Glomerular visceral epithelial cell (primary cell): ENCODE data around the gene INPP5A.

ENCODE experiments used
- DNase-seq: peaks from one replicate; pipeline ENCODE4 v3.0.0-alpha.2; 2016; ENCODE audit errors: extremely low spot score

INPP5A gene

DNA sequence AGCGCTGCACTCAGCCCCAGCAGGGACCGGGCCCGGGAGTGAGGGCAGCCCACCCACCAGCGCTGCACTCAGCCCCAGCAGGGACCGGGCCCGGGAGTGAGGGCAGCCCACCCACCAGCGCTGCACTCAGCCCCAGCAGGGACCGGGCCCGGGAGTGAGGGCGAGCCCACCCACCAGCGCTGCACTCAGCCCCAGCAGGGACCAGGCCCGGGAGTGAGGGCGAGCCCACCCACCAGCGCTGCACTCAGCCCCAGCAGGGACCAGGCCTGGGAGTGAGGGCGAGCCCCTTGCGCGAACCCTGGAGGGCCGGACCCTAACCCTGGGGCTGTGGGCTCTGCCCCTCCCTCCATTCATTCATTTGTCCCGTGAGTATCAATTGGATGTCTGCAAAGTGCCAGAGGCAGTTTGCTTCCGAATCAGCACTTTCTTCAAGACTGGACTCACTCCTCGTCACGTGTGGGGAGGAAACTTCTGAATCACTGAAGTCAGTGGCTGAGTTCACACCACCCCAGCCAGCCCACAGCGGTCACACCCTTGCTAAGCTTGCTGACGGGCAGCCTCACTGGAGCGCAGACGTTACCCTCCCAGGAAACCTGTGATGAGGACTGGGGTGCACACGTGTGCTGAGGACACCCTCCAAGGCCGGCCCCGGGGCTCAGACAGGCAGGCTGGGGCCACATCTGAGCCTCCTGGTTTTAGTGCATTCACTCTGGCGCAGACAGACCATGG is 205.8 kb downstream of the INPP5A start:
- DNase-seq = peak; percentile 49

DNA sequence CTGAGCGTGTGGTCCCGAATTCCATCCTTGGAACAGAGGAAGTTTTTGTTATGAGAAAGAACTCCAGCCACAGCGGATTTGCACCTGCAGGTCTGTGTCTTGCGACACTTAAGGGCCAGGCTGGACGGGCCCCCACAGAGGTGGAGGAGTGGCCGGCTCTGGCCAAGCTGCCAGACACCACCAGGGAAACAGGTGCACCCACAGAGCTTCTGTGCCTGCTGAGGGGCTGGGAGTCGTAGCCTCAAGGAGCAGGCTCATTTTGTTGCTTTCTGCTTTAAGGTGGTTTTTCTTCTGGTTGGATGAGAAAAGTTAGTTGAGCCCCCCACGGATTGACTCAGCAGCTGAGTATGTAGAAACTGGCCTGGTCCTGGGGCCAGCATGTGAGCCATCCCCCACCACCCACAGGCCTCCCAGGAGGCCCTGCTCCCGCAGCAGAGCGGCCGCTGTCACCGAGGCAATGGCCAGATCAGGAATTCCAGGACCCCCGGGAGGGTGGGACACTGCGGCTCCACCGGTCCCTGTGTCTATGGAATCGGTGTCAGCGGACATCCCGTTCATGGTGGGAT is 206.4 kb downstream of the INPP5A start:
- peak; percentile 40 for DNase-seq

DNA sequence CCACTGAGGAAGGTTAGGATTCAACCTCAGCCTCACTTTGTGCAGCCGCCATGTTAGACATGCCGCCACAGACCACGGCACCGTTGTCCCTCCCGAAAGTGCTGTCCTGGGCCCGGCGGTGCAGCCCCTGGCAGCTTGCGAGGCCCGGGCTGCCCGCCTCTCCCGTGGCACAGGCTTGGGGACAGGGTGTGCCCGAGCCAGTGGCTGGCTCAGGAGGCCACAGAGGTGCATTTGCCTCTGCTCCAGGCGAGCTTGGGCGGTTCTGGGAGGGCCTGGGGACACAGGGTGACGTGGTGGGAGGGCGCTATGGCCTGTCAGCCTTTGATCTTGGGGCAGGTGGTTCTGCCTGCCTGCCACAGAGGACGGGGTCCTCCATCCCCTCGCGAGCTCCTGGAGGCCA is 207.3 kb downstream of the INPP5A start:
- DNase-seq = no peak

DNA sequence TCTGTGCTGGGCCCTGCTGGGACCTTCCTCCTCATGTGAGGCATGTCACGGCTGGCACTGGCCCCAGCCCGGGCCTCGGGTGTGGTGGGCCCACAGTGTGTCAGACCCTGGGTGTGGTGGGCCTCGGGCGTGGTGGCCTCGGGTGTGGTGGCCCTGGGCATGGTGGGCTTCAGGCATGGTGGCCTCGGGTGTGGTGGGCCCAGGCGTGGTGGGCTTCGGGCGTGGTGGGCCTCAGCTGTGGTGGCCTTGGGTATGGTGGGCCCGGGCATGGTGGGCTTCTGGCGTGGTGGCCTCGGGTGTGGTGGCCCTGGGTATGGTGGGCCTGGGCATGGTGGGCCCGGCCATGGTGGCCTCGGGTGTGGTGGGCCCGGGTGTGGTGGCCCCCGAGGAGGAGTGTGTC is 207.9 kb downstream of the INPP5A start:
- DNase-seq = no peak

DNA sequence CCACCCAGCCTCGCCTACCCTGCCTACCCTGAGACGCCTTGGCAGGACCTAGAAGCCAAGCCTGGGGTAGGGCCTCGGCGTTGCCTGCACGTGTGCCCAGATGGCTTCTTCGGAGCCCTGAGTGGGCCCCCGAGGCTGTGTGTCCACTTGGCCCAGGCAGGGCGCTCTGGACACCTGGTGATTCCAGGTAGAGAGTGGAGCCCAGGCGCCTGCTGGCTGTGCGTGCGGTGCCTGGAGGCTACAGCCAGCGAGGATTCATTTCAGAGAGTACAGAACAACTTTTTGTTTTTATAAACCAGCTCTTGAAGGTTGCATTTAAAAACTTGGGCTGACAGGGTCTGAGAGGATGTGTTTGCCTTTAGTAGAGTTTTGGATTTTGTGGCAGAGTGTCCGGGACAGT is 208.4 kb downstream of the INPP5A start:
- no peak for DNase-seq

DNA sequence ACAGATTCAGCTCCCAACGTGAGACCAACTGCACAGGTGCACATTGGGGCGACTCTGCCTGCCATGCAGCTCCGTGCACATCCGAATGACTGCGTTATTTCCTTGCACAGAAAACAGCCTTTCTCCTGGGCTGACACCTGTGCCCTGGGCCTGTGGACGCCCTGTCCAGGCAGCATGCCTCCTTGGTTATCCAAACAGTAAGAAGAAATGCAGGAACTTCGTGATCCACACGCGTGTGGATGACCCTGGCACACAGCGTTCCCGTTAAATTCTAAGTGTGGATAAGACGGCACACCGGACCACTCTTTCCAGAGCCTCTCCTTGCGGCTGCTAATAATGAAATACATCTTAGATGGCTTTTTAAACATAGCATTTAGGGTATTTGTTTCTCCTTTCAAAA is 208.8 kb downstream of the INPP5A start:
- no peak for DNase-seq

DNA sequence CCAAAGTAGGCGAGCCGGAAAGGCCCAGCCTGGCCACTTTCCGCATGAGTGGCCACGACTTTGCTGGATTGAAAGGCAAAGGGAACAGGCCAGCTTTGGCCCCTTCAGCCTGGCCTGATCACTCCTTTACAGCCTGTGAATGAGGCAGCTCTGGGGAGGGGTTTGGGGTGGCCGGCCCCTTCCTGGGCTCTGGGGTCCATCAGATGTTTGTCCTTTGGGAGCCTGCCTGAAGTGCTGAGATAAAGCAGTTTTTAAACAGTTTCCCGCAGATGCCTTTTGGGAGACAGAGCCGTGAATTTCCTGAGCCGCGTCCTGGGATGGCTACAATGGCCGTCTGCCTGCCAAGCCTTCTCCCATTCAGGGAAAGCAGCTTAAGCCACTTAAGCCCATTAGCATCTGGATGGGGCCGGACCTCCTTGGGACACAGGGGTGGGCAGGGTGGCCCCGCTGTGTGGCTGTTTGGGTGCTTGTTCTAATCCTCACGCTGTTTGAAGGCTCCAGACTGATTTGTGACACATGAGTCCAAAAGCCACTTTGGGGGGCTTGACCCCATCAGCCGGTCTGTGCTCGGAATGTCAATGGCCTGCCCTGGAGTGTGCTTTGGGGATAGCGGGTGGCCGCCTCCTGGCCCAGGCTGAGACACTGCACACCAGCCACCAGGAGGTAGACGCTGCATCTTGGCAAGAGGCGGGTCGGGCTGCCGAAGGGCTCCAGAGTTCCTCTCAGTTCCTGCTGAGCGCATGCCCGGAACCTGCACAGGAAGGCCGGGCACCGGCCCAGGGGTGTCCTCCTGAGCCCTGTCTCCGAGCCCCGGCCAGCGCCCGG is 209.4 kb downstream of the INPP5A start:
- no peak for DNase-seq

DNA sequence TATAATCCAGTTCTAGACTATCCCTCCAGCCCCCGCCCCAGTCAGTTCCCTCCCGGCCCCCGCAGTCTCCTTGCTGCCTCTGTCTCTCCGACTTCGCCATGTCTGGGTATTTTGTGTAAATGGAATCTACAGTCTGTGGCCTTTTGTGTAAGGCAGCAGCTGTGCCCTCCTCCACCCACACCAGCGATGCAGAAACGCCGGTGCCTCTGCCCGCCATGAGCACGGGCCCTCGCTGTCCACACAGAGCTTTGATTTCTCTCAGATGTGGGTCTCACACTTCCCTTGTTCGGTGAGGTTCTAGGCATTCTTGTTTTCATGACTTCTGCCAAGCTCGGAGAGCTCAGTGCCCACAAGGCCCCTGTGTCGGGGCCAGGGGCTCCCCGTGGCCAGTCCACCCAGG is 210.5 kb downstream of the INPP5A start:
- DNase-seq = no peak

DNA sequence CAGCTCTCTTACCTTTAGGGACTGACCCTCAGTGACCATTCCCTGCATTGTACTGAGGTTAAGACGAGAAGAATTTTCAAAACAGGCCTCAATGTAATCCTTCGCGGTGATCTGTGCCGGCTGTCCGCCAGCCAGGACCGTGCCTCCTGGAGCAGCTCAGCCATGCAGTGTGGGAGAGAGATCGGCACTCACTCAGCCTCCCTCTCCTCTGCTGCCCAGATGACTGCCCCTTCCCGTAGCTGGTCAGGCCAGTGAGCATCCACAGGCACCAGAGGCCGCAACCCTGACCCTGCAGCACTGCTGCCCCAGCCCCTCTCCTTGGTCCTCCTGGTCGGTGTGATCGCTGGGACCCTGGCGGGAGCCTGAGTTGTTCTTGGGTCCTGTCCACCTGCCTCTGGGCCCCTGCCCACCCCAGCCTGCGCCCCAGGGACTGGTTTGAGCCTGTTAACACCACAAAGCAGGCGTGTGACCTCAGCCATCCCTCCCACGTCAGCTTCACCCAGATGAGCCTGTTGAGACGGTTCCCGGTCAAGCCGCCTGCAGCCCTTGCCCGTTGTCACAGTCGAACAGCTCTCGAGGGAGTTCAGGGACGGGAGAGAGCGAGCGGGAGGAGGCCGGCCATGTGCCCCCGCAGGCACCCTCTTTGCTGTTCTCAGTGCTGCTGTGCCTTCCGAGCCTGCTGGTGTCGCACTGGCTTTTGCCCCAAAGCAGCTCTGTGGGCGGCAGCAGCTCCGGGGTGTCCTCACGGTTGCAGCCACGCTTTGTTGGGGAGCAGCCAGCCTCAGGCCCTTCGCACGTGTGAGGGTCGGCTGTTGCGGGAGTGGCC is 211.2 kb downstream of the INPP5A start:
- DNase-seq = no peak

DNA sequence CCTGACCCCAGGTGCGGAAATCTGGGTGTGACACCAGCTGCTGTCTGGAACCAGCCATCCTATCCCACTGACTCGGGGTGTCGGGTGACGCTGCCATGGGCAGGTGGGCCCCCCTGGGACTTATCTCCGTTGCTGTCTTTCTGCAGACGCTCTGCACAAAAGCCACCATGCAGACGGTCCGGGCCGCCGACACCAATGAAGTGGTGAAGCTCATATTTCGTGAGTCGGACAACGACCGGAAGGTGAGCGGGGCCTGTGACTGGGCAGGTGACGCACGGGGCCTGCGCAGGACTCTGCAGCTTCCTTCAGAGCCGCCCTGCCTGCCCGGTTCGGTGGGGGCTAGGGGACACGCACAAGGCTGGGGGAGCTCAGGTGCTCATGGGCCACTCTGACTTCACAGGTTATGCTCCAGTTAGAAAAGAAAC is 211.8 kb downstream of the INPP5A start:
- DNase-seq = no peak

DNA sequence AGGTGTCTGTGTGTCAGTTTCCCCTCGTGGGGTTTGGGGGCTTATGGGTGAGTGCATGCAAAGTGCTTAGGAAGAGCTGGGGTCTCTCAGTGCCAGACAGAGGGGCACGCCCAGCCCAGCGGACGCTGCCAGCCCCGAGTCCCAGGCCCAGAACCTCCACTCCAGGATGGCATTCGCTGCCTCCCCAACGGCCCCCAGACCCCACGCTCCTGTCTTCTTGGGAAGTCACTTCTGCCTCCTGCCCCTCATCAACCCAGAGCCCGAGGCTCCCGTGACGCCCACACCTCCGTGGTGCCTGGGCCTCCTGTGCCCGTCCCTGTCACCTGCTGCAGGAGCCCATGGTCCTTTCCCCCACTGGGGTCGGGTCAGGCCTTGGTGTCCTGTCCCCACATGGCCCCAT is 213.3 kb downstream of the INPP5A start:
- DNase-seq = no peak

DNA sequence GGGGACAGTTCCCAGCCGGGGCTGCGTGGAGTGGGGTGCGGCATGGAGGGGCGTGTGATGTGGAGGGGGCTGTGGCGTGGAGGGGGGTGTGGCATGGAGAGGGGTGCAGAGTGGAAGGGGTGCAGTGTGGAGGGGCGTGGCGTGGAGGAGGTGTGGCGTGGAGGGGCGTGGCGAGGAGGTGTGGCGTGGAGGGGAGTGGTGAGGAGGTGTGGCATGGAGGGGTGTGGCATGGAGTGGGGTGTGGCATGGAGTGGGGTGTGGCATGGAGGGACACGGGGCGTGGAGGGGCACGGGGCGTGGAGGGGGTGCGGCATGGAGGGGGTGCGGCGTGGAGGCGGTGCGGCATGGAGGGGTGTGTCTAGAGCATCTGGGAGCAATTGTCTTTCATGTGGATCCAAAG is 214.8 kb downstream of the INPP5A start:
- DNase-seq = no peak

DNA sequence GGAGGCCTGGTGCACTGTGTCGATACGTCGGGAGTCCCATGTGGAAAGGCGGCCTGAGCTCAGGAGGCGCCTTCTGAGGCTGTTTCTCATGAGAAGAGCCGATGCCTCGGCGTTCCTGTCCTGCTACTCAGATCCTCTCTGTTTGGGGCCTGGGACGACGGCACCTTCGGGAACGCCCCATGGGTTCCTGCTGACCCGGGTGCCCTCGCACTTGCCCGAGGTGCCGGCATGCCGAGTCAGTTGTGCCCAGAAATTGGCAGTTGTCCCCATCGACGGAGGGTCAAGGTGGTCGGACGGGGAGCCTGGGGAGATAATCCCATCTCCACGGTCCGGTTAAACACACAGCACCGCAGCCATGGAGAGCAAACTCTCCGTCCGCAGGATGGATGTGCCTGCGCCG is 215.4 kb downstream of the INPP5A start:
- DNase-seq = no peak

DNA sequence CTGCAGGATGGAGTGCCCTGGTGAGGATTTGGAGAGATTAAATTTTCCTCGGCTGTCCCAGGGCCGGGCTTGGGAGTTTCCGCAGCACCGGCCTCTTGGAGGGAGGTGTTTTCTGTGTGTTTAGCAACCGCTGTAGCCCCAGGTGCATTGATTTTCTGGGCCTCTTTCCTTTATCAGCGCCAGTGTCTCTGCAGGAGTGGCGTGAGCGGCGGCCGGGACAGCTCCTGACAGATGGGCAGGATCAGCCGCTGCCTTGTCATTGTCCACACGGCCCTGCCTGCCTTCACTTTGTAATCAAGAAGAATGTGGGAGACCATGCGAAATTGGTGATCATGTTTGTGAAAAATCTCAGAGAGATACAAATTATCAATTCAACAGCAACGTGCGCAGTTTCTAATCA is 216.0 kb downstream of the INPP5A start:
- no peak for DNase-seq

DNA sequence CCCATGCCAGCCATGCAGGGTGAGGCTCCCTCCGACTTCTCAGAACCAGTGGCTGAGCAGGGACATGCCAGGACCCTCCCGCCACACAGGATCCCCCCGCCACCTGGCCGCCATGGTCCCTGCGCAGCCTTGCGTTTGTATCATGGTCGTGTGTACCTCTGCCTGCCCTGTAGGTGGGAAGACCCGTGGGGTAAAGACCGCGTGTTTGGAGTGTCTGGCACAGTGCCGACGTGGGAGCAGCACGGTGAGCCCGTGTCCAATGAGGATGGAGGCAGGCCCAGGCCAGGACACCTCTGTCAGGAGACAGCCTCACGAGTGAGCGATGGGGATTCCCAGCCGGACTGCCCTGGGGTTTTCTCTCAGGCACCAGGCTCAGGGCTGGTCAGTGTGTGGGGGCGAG is 216.5 kb downstream of the INPP5A start:
- DNase-seq = no peak

DNA sequence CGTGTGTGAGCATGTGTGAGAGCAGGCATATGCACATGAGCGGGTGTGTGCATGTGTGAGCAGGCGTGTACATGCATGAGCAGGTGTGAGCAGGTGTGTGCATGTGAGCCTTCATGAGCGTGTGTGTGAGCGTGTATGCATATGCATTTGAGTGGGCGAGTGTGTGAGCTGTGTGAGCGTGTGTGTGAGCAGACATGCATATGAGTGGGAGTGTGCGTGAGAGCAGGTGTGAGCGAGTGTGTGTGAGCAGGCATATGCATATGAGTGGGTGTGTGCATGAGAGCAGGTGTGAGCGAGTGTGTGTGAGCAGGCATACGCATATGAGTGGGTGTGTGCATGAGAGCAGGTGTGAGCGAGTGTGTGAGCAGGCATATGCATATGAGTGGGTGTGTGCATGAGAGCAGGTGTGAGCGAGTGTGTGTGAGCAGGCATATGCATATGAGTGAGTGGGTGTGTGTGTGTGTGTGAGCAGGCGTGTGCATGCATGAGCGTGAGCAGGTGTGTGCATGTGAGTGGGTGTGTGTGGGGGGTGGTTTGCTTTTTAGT is 217.7 kb downstream of the INPP5A start:
- DNase-seq = no peak

DNA sequence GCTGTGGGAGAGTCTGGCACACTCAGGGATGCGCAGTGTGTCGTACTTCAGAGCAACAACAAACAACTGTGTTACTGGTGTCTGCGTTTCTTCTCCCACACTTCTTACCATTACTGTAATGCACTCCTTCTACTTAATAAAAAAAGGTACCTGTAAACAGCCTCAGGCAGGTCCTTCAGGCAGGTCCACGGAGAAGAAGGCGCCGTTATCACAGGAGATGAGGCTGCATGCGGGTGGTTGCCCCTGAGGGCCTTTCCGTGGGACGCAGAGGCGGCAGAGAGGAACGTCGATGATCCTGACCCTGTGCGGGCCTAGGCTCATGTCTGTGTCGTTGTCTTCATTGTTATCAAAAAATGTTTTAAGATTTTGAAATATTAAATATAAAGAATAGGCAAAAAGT is 219.0 kb downstream of the INPP5A start:
- DNase-seq = no peak

DNA sequence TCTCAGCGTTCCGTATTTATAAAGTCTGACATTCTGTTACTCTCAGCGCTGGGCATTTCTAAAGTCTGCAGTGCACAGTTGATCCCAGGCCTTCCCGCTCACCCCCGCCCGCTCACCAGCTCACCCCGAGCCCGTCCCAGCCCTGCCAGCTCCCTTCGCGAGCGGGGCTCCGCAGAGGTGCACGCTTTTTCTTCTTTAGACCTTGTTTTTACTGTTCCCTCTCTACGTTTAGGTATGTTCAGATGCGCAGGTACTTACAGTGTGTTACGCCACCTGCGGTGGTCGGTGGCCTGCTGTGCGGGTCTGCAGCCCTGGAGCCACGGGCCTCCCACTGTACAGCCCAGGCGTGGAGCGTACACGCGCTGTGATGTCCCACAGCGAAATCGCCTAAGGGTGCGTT is 219.6 kb downstream of the INPP5A start:
- DNase-seq = no peak

DNA sequence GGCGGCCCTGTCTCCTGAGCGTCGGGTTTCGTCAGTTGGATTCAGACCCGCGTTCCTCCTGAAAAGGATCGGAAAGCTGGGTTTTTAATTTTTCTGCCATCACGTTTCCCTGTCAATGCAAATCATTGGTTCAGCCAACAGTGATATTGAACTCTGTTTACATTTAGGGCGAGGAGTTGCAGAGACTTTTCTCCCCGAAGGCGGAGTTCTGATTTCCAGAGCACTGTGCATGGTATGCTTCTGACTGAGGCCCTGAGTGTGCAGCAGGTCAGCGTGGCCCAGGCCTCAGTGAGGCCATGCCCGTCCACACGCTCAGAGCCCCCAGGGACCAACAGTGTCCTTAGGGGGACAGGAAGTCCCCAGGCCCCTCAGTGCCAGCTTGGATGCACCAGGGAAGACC is 221.3 kb downstream of the INPP5A start:
- DNase-seq = no peak

DNA sequence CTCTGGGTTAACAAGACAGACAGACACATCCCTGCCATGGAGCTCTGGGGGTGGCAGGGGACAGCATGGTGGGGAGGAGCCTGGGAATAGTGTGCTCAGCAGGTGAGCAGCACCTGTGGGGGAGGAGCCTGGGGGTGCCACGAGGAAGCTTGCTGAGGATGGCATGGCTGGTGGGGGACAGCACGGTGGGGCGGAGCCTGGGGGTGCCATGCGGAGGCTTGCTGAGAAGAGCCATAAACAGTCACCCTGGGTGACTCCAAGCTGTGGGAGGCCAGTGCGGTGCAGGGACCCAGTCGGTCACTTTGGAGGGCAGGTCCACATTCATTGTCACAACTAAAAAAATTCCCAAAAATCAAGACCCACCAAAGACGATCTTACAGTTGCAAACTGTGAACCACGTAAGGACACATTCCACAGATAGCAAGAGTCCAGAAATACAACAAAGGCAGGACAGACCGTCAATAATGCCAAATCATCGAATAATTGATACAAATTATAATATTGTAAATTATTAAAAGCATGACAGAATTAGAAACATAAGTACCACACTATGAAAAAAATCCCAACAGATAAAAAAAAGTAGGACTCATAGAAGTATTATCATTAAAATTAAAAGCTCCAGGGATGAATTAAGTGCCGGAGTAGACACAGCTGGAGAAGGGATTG is 223.9 kb downstream of the INPP5A start:
- no peak for DNase-seq

DNA sequence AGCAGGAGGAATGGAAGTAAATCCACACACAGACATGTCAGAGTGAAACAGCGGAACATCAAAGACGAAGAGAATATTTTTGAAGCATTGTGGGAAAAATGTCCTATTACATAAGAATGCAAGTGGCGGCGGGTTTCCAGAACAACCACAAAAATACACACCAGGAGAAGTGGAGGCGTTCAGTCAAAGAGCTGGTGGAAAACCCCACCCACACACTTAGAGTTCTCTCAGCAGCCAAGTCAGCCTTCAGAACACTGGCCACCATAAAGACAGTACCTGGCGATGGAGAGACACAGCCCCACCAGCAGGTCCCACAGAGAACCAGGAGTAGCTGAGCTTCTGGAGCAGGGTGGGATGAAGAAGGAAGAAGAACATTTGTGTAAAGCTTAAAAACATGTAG is 224.7 kb downstream of the INPP5A start:
- DNase-seq = no peak
